Measurements from ENCODE around the gene PRSS21. TPM values are rescaled to one million over a fixed set of nuclear protein-coding genes. Genes with fewer than 3 reads are reported as not detected.

PRSS21 gene
- polyA plus RNA-seq, 3 donors, result 2.1 to 9.0 (median 3.1) TPM

DNA sequence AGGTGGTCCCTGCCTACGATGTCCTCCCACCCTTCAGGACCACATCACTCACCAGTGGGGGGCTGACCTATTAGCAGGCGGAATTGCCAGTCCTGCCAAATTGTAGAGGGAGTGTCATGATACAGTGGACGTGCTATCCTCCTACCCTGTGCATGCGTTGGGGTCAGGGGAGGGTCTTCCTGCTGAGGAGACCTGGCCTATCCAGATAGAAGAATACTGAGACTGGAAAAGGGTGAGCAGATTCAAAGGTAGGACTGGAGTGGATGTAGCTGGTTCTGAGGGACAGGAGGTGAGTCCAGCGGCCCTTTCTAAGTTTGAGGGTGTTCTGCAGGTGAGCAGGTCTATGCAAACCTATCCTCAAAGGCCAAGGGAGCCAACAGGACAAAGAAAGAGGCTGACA is 10.8 kb upstream of the PRSS21 start:
- 86% methylated on average over 4 of the region's 5 CpGs for WGBS (ENCODE audit: insufficient coverage)
- H3K36me3 Mint-ChIP-seq, result no peaks in the 10 kb centered on the region
- Histone ChIP-seq H3K9ac (ENCODE audit: insufficient read depth, low read length, poor library complexity, severe bottlenecking) (no peak overlapping the region), H4K20me1 (ENCODE audit: insufficient read depth, low read length) (no peaks in the 10 kb centered on the region), H3K4me2 (replicated peaks; ENCODE audit: extremely low read depth, low read length, poor library complexity, severe bottlenecking) (no peak overlapping the region), H3K9me3 (replicated peaks in 1 of 2; ENCODE audit: control insufficient read depth in 1 of 2, insufficient read depth in 1 of 2, low read length in 2 of 2) (peaks cover 9 to 15% of the 10 kb centered on the region in 2 donors), H2AFZ (ENCODE audit: insufficient read depth, low read depth, low read length, poor library complexity, severe bottlenecking) (no peak overlapping the region), H3K4me3 (replicated peaks in 1 of 3; ENCODE audit: low read depth in 2 of 3, low read length in 3 of 3) (no peak overlapping the region), H3K79me2 (ENCODE audit: insufficient read depth, low read length) (no peaks in the 10 kb centered on the region), H3K27ac (ENCODE audit: low read depth in 1 of 2, low read length in 2 of 2) (no peak overlapping the region), H3K27me3 (ENCODE audit: control insufficient read depth in 2 of 2, insufficient read depth in 2 of 2, low read length in 2 of 2) (peaks cover 0 to 5% of the 10 kb centered on the region in 2 donors), H3K36me3 (replicated peaks in 1 of 2; ENCODE audit: control insufficient read depth in 1 of 2, insufficient read depth in 2 of 2, low read length in 2 of 2) (no peaks in the 10 kb centered on the region), H3K4me1 (ENCODE audit: control insufficient read depth in 1 of 2, insufficient read depth in 2 of 2, low read length in 2 of 2) (no peaks in the 10 kb centered on the region)
- H3K27me3 Mint-ChIP-seq (ENCODE audit: low read depth in 3 of 3), result peaks cover 11 to 29% (median 19%) of the 10 kb centered on the region in 3 donors
- intact Hi-C loops (cut with micrococcal nuclease), result no loop called here
- TF ChIP-seq, protein P1, sequence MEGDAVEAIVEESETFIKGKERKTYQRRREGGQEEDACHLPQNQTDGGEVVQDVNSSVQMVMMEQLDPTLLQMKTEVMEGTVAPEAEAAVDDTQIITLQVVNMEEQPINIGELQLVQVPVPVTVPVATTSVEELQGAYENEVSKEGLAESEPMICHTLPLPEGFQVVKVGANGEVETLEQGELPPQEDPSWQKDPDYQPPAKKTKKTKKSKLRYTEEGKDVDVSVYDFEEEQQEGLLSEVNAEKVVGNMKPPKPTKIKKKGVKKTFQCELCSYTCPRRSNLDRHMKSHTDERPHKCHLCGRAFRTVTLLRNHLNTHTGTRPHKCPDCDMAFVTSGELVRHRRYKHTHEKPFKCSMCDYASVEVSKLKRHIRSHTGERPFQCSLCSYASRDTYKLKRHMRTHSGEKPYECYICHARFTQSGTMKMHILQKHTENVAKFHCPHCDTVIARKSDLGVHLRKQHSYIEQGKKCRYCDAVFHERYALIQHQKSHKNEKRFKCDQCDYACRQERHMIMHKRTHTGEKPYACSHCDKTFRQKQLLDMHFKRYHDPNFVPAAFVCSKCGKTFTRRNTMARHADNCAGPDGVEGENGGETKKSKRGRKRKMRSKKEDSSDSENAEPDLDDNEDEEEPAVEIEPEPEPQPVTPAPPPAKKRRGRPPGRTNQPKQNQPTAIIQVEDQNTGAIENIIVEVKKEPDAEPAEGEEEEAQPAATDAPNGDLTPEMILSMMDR (IDR thresholded peaks at IDR 0.05), result no peak
- peaks cover 2% of the 10 kb centered on the region for H3K4me1 Mint-ChIP-seq
- H3K9me3 Mint-ChIP-seq, result peaks cover 12 to 22% (median 16%) of the 10 kb centered on the region in 7 donors
- H3K4me3 Mint-ChIP-seq, result peak overlapping the region in 1 of 2 donors; percentile 30
- no peak overlapping the region for H3K27ac Mint-ChIP-seq
- DNase-seq, result no peak

DNA sequence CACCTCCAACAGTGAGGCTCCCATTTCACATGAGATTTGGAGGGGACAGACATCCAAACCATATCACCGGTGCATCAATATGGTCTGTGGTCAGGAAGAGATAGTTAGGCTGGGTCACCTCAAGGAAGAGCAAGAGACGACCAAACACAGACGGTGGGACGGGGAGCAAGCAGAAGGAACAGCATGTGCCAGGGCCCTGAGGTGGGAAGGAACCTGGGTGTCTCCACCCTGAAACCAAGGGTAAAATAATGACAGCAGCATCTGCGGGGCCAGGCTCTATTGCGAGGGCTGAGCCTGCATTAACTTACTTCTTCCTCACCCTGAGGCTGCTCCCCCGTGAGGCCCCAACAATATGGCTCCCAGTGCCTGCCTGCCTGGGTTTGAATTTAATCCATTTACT is 8.9 kb upstream of the PRSS21 start:
- Histone ChIP-seq H3K27ac (ENCODE audit: low read depth in 1 of 2, low read length in 2 of 2) (no peak overlapping the region), H4K20me1 (ENCODE audit: insufficient read depth, low read length) (no peaks in the 10 kb centered on the region), H3K9ac (ENCODE audit: insufficient read depth, low read length, poor library complexity, severe bottlenecking) (no peak overlapping the region), H2AFZ (ENCODE audit: insufficient read depth, low read depth, low read length, poor library complexity, severe bottlenecking) (no peak overlapping the region), H3K9me3 (replicated peaks in 1 of 2; ENCODE audit: control insufficient read depth in 1 of 2, insufficient read depth in 1 of 2, low read length in 2 of 2) (peaks cover 9 to 15% of the 10 kb centered on the region in 2 donors), H3K79me2 (ENCODE audit: insufficient read depth, low read length) (no peaks in the 10 kb centered on the region), H3K36me3 (replicated peaks in 1 of 2; ENCODE audit: control insufficient read depth in 1 of 2, insufficient read depth in 2 of 2, low read length in 2 of 2) (no peaks in the 10 kb centered on the region), H3K4me1 (ENCODE audit: control insufficient read depth in 1 of 2, insufficient read depth in 2 of 2, low read length in 2 of 2) (no peaks in the 10 kb centered on the region), H3K27me3 (ENCODE audit: control insufficient read depth in 2 of 2, insufficient read depth in 2 of 2, low read length in 2 of 2) (peaks cover 0 to 5% of the 10 kb centered on the region in 2 donors), H3K4me2 (replicated peaks; ENCODE audit: extremely low read depth, low read length, poor library complexity, severe bottlenecking) (no peak overlapping the region), H3K4me3 (replicated peaks in 1 of 3; ENCODE audit: low read depth in 2 of 3, low read length in 3 of 3) (no peak overlapping the region)
- H3K9me3 Mint-ChIP-seq, result peaks cover 12 to 22% (median 15%) of the 10 kb centered on the region in 7 donors
- DNase-seq, result no peak
- intact Hi-C loops (cut with micrococcal nuclease), result no loop called here
- peaks cover 15 to 35% (median 19%) of the 10 kb centered on the region in 3 donors for H3K27me3 Mint-ChIP-seq (ENCODE audit: low read depth in 3 of 3)
- WGBS (ENCODE audit: insufficient coverage), result 89% methylated on average over 5 of the region's 7 CpGs
- H3K27ac Mint-ChIP-seq, result no peak overlapping the region
- H3K4me3 Mint-ChIP-seq, result no peak overlapping the region
- TF ChIP-seq, protein P1 (IDR thresholded peaks at IDR 0.05), result no peak
- no peaks in the 10 kb centered on the region for H3K4me1 Mint-ChIP-seq
- H3K36me3 Mint-ChIP-seq, result no peaks in the 10 kb centered on the region
